Sigmoid colon (tissue), 4 donors: ENCODE results near the gene GUCA2B.

ENCODE experiments used
- EP300 ChIP-seq, 4 donors: sonication (generic); formaldehyde crosslinking; IDR thresholded peaks; one replicate each; pipeline ENCODE4 v1.6.1; 2017; ENCODE audit warnings: antibody characterized with exemption in 4 of 4
- POLR2A ChIP-seq, 2 donors: fragments of 450-650 bp; IDR thresholded peaks; one replicate each; pipeline ENCODE4 v1.6.1; 2016; ENCODE audit warnings: antibody characterized with exemption in 2 of 2, mild to moderate bottlenecking in 2 of 2, moderate library complexity in 2 of 2
- TF ChIP-seq, protein P1 (sequence below), 4 experiments: fragments of 450-650 bp in 3 of 4; fragments of 200-600 bp in 1 of 4; IDR thresholded peaks; one replicate each; pipeline ENCODE4 v1.5.1; 2016 to 2019; ENCODE audit warnings: antibody characterized with exemption in 4 of 4, mild to moderate bottlenecking in 3 of 4, moderate library complexity in 2 of 4

DNA sequence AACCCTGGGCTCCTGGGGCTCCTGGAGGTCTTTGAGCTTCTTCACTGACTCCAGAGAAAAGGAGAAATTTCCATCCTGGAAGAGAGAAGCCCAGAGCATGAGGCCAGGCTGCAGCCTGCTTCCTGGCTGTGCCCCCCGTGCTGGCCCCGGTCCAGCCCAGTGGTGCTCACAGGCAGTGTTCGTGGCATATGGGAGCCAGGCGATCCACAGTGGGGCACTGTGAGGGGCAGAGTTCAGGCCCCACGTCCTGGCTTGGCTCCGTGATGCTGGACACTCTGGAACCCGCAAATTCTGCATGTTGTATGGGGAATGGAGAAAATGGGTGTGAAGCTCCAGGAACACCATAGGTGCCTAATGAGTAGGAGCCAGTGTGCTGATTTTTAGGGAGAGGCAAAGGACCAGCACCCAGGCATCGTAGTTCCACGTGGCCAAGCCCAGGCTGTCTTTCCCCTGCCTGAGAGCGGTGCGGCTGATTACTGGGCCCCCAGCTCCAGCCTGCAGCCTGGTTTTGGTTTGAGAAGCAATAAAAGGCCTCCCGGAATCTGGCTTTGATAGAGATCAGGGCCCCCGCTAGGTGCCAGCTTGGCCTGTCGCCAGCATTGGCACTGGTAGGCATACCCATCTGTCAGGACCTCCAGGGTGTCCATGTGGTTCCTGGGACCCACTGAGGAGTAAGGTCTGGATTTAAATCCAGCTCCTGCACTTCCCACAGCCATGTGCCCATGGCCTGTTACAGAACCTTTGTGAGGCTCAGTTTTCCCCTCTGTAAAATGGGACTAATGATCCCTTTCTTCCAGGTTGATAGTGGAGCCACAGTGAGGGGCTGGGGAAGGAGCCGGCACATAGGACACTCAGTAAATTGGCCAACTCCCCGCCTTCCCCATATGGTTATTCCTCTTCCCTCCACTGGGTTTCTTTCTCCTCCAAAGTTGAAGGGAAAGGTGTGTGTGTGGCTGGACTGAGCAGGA, 10.6 kb downstream of the GUCA2B start:
- TF ChIP-seq POLR2A (IDR thresholded peaks at IDR 0.05) (no peak), EP300 (IDR thresholded peaks at IDR 0.05) (no peak)
- TF ChIP-seq, protein P1, sequence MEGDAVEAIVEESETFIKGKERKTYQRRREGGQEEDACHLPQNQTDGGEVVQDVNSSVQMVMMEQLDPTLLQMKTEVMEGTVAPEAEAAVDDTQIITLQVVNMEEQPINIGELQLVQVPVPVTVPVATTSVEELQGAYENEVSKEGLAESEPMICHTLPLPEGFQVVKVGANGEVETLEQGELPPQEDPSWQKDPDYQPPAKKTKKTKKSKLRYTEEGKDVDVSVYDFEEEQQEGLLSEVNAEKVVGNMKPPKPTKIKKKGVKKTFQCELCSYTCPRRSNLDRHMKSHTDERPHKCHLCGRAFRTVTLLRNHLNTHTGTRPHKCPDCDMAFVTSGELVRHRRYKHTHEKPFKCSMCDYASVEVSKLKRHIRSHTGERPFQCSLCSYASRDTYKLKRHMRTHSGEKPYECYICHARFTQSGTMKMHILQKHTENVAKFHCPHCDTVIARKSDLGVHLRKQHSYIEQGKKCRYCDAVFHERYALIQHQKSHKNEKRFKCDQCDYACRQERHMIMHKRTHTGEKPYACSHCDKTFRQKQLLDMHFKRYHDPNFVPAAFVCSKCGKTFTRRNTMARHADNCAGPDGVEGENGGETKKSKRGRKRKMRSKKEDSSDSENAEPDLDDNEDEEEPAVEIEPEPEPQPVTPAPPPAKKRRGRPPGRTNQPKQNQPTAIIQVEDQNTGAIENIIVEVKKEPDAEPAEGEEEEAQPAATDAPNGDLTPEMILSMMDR (IDR thresholded peaks at IDR 0.05), result no peak
